Naive B cell (primary cell): ENCODE measurements around the gene INTS1. TPM values are rescaled to one million over a fixed set of nuclear protein-coding genes. Genes with fewer than 3 reads are reported as not detected.

Experiments used
- ATAC-seq, 2 donors: fragments of 150-1000 bp; cut with Tn5 transposase; 2 replicates each; pipeline ENCODE4 v1.10.0; 2021; ENCODE audit warnings: low read depth in 2 of 2, mild to moderate bottlenecking in 2 of 2, moderate library complexity in 2 of 2
- DNase-seq: peaks from one replicate; pipeline ENCODE4 v3.0.0; 2022
- H3K27ac Mint-ChIP-seq, 6 donors: one replicate each; pipeline ENCODE4 v1.8.0; 2020 to 2022; ENCODE audit warnings: mild to moderate bottlenecking in 6 of 6, mixed read lengths in 6 of 6, moderate library complexity in 5 of 6, inconsistent platforms in 2 of 6
- H3K27me3 Mint-ChIP-seq, 3 donors: one replicate each; pipeline ENCODE4 v1.8.0; 2021 to 2022; ENCODE audit warnings: mixed read lengths in 3 of 3, mild to moderate bottlenecking in 1 of 3
- H3K36me3 Mint-ChIP-seq, 2 donors: one replicate each; pipeline ENCODE4 v1.8.0; 2020 to 2022; ENCODE audit warnings: mixed read lengths in 2 of 2, inconsistent platforms in 1 of 2, mild to moderate bottlenecking in 1 of 2
- H3K4me1 Mint-ChIP-seq, 3 donors: one replicate each; pipeline ENCODE4 v1.8.0; 2020 to 2022; ENCODE audit warnings: mixed read lengths in 3 of 3, inconsistent platforms in 1 of 3, mild to moderate bottlenecking in 1 of 3, moderate library complexity in 1 of 3
- H3K4me3 Mint-ChIP-seq, 8 donors: one replicate each; pipeline ENCODE4 v1.8.0; 2020 to 2022; ENCODE audit warnings: mild to moderate bottlenecking in 8 of 8, mixed read lengths in 8 of 8, moderate library complexity in 8 of 8, inconsistent platforms in 2 of 8
- H3K9me3 Mint-ChIP-seq, 7 donors: one replicate each; pipeline ENCODE4 v1.8.0; 2020 to 2022; ENCODE audit warnings: mixed read lengths in 7 of 7, mild to moderate bottlenecking in 5 of 7, inconsistent platforms in 2 of 7, moderate library complexity in 1 of 7
- polyA plus RNA-seq, 6 donors: library from polyadenylated mRNA; unstranded; fragments of 300-500 nt; fragmentation: Illumina TruSeq; gene quantifications; one replicate each; pipeline ENCODE4 v1.2.3, GENCODE V29; 2021; ENCODE audit warnings: low read depth in 6 of 6

INTS1 gene
- polyA plus RNA-seq, 6 donors from 2014 or later = 3.0 to 26.7 (median 11.7) TPM

- H3K27ac Mint-ChIP-seq = peak overlapping the region in 4 of 6 donors; percentile 7 to 96 (median 38)
These were observed 33.6 kb upstream of the INTS1 start for GRCh38 chr7:1537535-1538412.

GRCh38 chr7:1536743-1537534 lies 32.8 kb upstream of the INTS1 start:
- H3K27ac Mint-ChIP-seq = peak overlapping the region in 1 of 6 donors; percentile 24
- DNase-seq (no peak), ATAC-seq (no peak)
- no peaks in the 10 kb centered on the region for H3K36me3 Mint-ChIP-seq
- no peaks in the 10 kb centered on the region for H3K27me3 Mint-ChIP-seq
- H3K4me3 Mint-ChIP-seq = peak overlapping the region in 1 of 8 donors; percentile 59
- H3K4me1 Mint-ChIP-seq = peaks cover 14 to 25% (median 22%) of the 10 kb centered on the region in 3 donors
- H3K9me3 Mint-ChIP-seq = no peaks in the 10 kb centered on the region

More at GRCh38 chr7:1537535-1538412, 33.6 kb upstream of the INTS1 start:
- H3K9me3 Mint-ChIP-seq = no peaks in the 10 kb centered on the region
- H3K27me3 Mint-ChIP-seq = no peaks in the 10 kb centered on the region
- DNase-seq = no peak
- H3K4me1 Mint-ChIP-seq = peaks cover 11 to 17% (median 14%) of the 10 kb centered on the region in 3 donors
- no peak for ATAC-seq
- peak overlapping the region in 1 of 8 donors; percentile 80 for H3K4me3 Mint-ChIP-seq
- H3K36me3 Mint-ChIP-seq = no peaks in the 10 kb centered on the region

- no peak overlapping the region for H3K27ac Mint-ChIP-seq
- ATAC-seq = no peak
- no peak for DNase-seq
- peaks cover 20 to 30% (median 27%) of the 10 kb centered on the region in 3 donors for H3K4me1 Mint-ChIP-seq
- no peaks in the 10 kb centered on the region for H3K27me3 Mint-ChIP-seq
- H3K36me3 Mint-ChIP-seq = no peaks in the 10 kb centered on the region
- H3K4me3 Mint-ChIP-seq = peak overlapping the region in 2 of 8 donors; percentile 1 to 59
- no peaks in the 10 kb centered on the region for H3K9me3 Mint-ChIP-seq
These were observed 32.2 kb upstream of the INTS1 start for GRCh38 chr7:1536455-1536742.

- Mint-ChIP-seq H3K4me1 (peaks cover 20 to 31% (median 27%) of the 10 kb centered on the region in 3 donors), H3K9me3 (no peaks in the 10 kb centered on the region), H3K27ac (no peak overlapping the region), H3K4me3 (peak overlapping the region in 2 of 8 donors; percentile 1 to 59), H3K27me3 (no peaks in the 10 kb centered on the region), H3K36me3 (no peaks in the 10 kb centered on the region)
- DNase-seq (no peak), ATAC-seq (no peak)
These were observed 31.7 kb upstream of the INTS1 start for GRCh38 chr7:1535701-1536454.

- H3K9me3 Mint-ChIP-seq = no peaks in the 10 kb centered on the region
- no peak overlapping the region for H3K4me3 Mint-ChIP-seq
- H3K27ac Mint-ChIP-seq = no peak overlapping the region
- no peaks in the 10 kb centered on the region for H3K36me3 Mint-ChIP-seq
- peaks cover 20 to 31% (median 27%) of the 10 kb centered on the region in 3 donors for H3K4me1 Mint-ChIP-seq
- no peaks in the 10 kb centered on the region for H3K27me3 Mint-ChIP-seq
- DNase-seq (no peak), ATAC-seq (no peak)
These were observed 30.9 kb upstream of the INTS1 start for GRCh38 chr7:1535100-1535458.

GRCh38 chr7:1534330-1535099 lies 30.3 kb upstream of the INTS1 start:
- Mint-ChIP-seq H3K27ac (peak overlapping the region in 2 of 6 donors; percentile 49 to 57), H3K9me3 (no peaks in the 10 kb centered on the region), H3K27me3 (no peaks in the 10 kb centered on the region), H3K4me1 (peaks cover 20 to 31% (median 27%) of the 10 kb centered on the region in 3 donors), H3K36me3 (no peaks in the 10 kb centered on the region), H3K4me3 (peak overlapping the region in 2 of 8 donors; percentile 36 to 95)
- DNase-seq = no peak
- ATAC-seq = no peak

- DNase-seq (no peak), ATAC-seq (no peak)
- no peaks in the 10 kb centered on the region for H3K9me3 Mint-ChIP-seq
- H3K4me3 Mint-ChIP-seq = peak overlapping the region in 7 of 8 donors; percentile 30 to 95 (median 90)
- H3K36me3 Mint-ChIP-seq = no peaks in the 10 kb centered on the region
- no peaks in the 10 kb centered on the region for H3K27me3 Mint-ChIP-seq
- peaks cover 20 to 31% (median 27%) of the 10 kb centered on the region in 3 donors for H3K4me1 Mint-ChIP-seq
- peak overlapping the region; percentile 49 to 96 (median 94) for H3K27ac Mint-ChIP-seq
These were observed 29.5 kb upstream of the INTS1 start for GRCh38 chr7:1533547-1534329.

- Mint-ChIP-seq H3K27me3 (no peaks in the 10 kb centered on the region), H3K4me3 (peak overlapping the region; percentile 85 to 95 (median 92)), H3K27ac (peak overlapping the region; percentile 49 to 96 (median 94)), H3K4me1 (peaks cover 20 to 31% (median 27%) of the 10 kb centered on the region in 3 donors), H3K36me3 (no peaks in the 10 kb centered on the region), H3K9me3 (no peaks in the 10 kb centered on the region)
- ATAC-seq = no peak
- no peak for DNase-seq
These were observed 29.0 kb upstream of the INTS1 start for GRCh38 chr7:1533255-1533546.

- Mint-ChIP-seq H3K27me3 (no peaks in the 10 kb centered on the region), H3K9me3 (no peaks in the 10 kb centered on the region), H3K4me1 (peaks cover 20 to 31% (median 27%) of the 10 kb centered on the region in 3 donors), H3K4me3 (peak overlapping the region; percentile 85 to 95 (median 92)), H3K27ac (peak overlapping the region; percentile 93 to 96 (median 96)), H3K36me3 (no peaks in the 10 kb centered on the region)
- ATAC-seq = peak; percentile 18 to 25
- DNase-seq = peak; percentile 38
These were observed 28.5 kb upstream of the INTS1 start for GRCh38 chr7:1532456-1533254.

- peak overlapping the region; percentile 85 to 95 (median 92) for H3K4me3 Mint-ChIP-seq
- no peak for DNase-seq
- H3K4me1 Mint-ChIP-seq = peaks cover 20 to 31% (median 27%) of the 10 kb centered on the region in 3 donors
- H3K9me3 Mint-ChIP-seq = no peaks in the 10 kb centered on the region
- H3K27me3 Mint-ChIP-seq = peaks cover 0 to under 1% (median 0%) of the 10 kb centered on the region in 3 donors
- ATAC-seq = no peak
- H3K27ac Mint-ChIP-seq = peak overlapping the region; percentile 93 to 98 (median 96)
- H3K36me3 Mint-ChIP-seq = no peaks in the 10 kb centered on the region
These were observed 27.8 kb upstream of the INTS1 start for GRCh38 chr7:1531979-1532455.

- peaks cover 0 to 6% (median 0%) of the 10 kb centered on the region in 3 donors for H3K27me3 Mint-ChIP-seq
- H3K9me3 Mint-ChIP-seq = no peaks in the 10 kb centered on the region
- ATAC-seq (peak; percentile 43 to 45), DNase-seq (peak; percentile 67)
- no peaks in the 10 kb centered on the region for H3K36me3 Mint-ChIP-seq
- H3K4me1 Mint-ChIP-seq = peaks cover 20 to 31% (median 27%) of the 10 kb centered on the region in 3 donors
- H3K4me3 Mint-ChIP-seq = peak overlapping the region; percentile 85 to 95 (median 92)
- peak overlapping the region; percentile 93 to 98 (median 96) for H3K27ac Mint-ChIP-seq
These were observed 27.2 kb upstream of the INTS1 start for GRCh38 chr7:1531263-1531978.
